GM08714 (cell line): ENCODE results near the gene NANOS1.

Experiments used
- H3K4me3 ChIP-seq: fragments of 200-500 bp; sonication (Bioruptor generic); 2 replicates; pipeline ENCODE4 v1.5.1; 2014; ENCODE audit warnings: mild to moderate bottlenecking, low read length, inconsistent platforms
- ZNF274 ChIP-seq: IDR thresholded peaks from 2 replicates; pipeline ENCODE4 v1.6.1; 2012; ENCODE audit warnings: mild to moderate bottlenecking, low read depth, low read length

The NANOS1 gene

DNA sequence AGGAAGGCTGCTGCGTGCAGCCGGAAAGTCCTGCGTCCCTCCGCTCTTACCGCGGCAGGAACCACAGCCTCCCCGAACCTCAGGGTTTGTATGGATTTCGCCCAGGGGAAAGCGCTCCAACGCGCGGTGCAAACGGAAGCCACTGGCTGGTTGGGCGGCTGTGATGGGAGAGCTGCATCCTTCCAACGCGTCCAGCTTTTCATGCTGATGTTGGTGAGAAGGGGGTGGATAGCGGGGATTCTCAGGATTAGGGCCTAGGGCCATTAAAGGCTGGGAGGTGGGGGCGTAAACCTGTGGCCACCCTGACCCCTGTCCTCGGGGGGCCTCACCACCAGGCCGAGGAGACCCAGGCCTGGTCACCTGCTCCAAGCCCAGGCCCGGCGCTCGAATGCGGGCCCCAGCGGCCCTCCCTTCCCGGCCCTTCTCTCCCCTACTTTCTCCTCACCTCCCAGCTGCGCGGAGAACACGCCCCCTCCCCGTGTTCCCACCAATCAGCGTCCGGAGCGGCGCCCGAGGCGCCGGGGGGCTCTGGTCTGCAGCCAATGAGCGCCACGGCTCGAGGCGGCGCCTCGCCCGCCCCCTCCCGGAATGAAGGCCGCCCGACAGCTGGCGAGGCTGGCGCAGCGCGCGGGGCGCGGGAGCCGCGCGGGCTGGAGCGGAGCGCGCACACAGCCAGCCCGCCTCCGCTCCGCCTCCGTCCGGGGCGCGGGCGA lies 458 bp upstream of the NANOS1 start:
- peak overlapping the region; percentile 19; the same call in 1 of the 2 replicates for H3K4me3 ChIP-seq
- TF ChIP-seq ZNF274 = no peak

- TF ChIP-seq ZNF274 = no peak
- H3K4me3 ChIP-seq = peak overlapping the region; percentile 17
Observed at GRCh38 chr10:119030421-119031250, 1.1 kb downstream of the NANOS1 start.

- no peak for TF ChIP-seq ZNF274
- peak overlapping the region; percentile 29 for H3K4me3 ChIP-seq
Observed at GRCh38 chr10:119031496-119032059, 2.1 kb downstream of the NANOS1 start.

GRCh38 chr10:119039161-119039560 lies 9.6 kb downstream of the NANOS1 start:
- TF ChIP-seq ZNF274 = no peak
- H3K4me3 ChIP-seq = no peak overlapping the region

DNA sequence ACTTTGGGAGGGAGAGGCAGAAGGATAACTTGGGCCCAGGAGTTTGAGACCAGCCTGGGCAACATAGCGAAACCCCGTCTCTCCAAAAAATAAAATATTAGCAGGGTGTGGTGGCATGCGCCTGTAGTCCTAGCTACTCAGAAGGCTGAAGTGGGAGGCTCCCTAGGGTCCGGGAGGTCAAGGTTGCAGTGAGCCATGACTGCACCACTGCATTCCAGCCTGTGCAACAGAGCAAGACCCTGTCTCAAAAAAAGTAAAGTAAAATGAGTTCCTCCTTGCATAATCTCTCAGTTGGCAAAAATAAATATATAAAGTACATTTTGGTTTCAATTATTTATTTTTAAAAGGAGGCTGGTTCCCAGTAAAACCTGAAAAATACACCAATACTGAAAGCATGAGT lies 11.8 kb downstream of the NANOS1 start:
- H3K4me3 ChIP-seq = no peak overlapping the region
- TF ChIP-seq ZNF274 = no peak

GRCh38 chr10:119042169-119042568 lies 12.7 kb downstream of the NANOS1 start:
- no peak for TF ChIP-seq ZNF274

DNA sequence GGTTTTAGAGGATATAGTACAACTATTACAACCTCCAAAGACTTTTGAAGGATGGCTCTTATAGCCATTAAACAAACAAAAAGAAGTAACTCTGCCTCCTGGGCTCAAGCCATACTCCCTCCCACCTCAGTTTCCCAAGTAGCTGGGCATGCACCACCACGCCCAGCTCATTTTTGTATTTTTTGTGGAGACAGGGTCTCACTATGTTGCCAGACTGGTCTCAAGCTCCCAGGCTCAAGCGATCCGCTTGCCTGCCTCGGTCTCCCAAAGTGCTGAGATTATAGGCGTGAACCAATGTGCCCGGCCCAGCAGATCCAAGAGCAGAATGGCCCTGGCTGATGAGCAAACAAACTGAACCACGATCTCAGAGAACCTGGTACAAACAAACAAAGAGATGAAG lies 16.0 kb downstream of the NANOS1 start:
- no peak overlapping the region for H3K4me3 ChIP-seq
- no peak for TF ChIP-seq ZNF274

More at GRCh38 chr10:119042169-119042568, 12.7 kb downstream of the NANOS1 start:
- no peak overlapping the region for H3K4me3 ChIP-seq

DNA sequence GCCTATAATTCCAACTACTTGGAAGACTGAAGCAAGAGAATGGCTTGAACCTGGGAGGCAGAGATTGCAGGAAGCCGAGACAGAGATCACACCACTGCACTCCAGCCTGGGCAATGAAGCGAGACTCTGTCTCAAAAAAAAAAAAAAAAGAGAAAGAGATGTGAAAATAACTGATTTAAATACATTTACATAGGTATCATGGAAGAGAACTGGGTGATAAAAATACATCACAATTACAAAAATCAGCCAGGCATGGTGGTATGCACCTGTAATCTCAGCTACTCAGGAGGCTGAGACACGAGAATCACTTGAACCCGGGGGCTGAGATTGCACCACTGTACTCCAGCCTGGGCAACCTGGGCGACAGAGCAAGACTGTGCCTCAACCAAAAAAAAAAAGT lies 19.8 kb downstream of the NANOS1 start:
- TF ChIP-seq ZNF274 = no peak
- H3K4me3 ChIP-seq = no peak overlapping the region

DNA sequence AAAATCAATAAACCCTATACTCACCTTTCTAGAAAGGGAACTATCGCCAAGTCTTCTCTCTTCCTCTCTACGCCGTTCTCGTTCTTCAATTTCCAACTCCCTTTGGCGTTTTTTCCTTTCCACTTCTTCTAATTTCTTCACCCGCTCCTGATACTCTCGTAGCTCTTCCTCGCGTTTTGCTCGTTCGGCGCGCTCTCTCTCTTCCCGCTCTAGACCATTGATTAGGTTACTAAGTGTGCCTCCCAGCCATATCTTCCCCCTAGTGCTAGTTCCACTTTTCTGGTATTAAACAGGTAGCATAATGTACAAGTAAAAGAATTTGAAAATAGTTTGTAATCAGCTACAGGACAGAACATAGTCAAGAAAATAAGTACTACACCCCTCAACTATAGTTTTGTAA lies 20.3 kb downstream of the NANOS1 start:
- no peak overlapping the region for H3K4me3 ChIP-seq
- TF ChIP-seq ZNF274 = no peak

DNA sequence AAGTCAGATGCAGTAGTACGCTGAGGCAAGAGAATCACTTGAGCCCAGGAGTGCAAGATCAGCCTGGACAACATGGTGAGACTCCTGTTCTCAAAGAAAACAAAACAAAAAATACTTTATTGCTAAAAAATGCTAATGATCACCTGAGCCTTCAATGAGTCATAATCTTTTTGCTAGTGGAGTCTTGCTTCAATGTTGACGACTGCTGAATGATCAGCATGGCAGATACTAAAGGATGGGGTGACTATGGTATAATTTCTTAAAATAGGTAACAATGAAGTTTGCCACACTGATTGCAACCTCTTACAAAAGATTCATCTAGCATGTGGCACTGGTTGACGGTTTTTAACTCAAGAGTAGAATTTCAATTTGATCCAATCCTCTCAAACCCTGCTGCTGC lies 22.3 kb downstream of the NANOS1 start:
- no peak for TF ChIP-seq ZNF274
- H3K4me3 ChIP-seq = no peak overlapping the region

DNA sequence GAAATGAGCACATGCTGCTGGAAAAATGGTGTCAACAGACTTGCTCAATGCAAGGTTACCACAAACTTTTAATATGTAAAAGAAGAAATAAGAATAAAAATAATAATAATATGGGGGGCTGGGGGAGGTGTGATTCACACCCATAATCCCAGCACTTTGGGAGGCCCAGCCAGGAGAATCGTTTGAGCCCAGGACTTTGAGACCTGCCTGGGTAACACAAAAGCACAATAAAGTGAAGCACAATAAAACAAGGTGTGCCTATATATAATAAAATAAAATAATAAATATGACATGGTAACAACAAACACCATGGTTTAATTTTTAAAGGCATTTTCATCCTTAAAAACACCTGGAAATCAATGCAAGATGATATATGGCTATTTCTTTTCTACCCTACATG lies 26.0 kb downstream of the NANOS1 start:
- no peak for TF ChIP-seq ZNF274
- no peak overlapping the region for H3K4me3 ChIP-seq

- no peak overlapping the region for H3K4me3 ChIP-seq
- no peak for TF ChIP-seq ZNF274
Observed at GRCh38 chr10:119058010-119058409, 28.5 kb downstream of the NANOS1 start.

GRCh38 chr10:119059557-119059956 lies 30.0 kb downstream of the NANOS1 start:
- no peak for TF ChIP-seq ZNF274
- no peak overlapping the region for H3K4me3 ChIP-seq

DNA sequence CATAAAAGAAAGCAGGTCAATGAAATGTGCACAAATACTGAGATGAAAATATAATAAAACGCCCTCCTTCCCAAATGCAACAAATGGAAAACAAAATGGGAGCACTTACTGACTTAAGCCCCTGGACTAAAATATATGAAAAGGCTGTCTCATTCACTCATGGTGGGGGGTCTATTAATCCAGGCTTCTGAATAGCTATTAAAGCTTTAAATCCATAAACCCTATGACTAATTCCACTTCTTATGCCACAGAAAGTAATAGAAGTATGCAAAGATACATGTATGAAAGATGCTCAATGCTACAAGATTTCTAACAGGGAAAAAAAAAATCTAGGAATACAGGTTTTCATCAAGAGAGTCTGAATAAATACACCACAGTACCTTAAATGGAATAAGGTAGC lies 30.6 kb downstream of the NANOS1 start:
- TF ChIP-seq ZNF274 = no peak
- H3K4me3 ChIP-seq = no peak overlapping the region

- no peak overlapping the region for H3K4me3 ChIP-seq
- TF ChIP-seq ZNF274 = no peak
Observed at GRCh38 chr10:119061352-119061751, 31.8 kb downstream of the NANOS1 start.

DNA sequence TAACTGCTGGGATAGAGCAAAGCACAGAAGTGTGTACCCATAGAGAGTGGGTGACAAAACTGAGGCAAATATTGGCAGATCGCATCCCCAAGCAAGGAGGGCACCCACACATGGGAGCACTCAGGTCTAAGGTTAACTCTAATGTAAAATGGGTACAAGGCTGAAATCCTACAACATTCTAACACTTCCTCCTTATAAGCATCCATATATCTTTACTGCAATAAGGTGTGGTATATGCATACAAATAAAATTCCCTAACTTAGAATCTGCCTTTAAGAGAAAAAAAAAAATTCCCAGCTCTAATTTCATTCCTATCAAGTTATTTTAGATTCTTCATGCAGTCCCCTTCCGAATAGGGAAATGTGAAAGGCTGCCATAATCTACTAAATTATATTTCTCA lies 32.4 kb downstream of the NANOS1 start:
- no peak for TF ChIP-seq ZNF274
- no peak overlapping the region for H3K4me3 ChIP-seq
